Gastroesophageal sphincter (tissue), 4 donors: ENCODE data around the gene TRMT10B. TPM values are rescaled to one million over a fixed set of nuclear protein-coding genes. Genes with fewer than 3 reads are reported as not detected.
"Not testable (repeated sequence)": the region's sequence is repeated elsewhere in the genome, so short reads cannot be mapped to it uniquely, and the experiment has no call there.

Experiments used
- ATAC-seq: fragments of 150-250 bp; one replicate; pipeline ENCODE4 v1.9.1; 2016; ENCODE audit warnings: mild to moderate bottlenecking, moderate library complexity
- H3K27ac ChIP-seq, 4 donors: fragments of 200-600 bp; sonication (generic) in 3 of 4; 1 replicate in 3 of 4; 2 replicates in 1 of 4; pipeline ENCODE4 v1.5.1; 2016 to 2019
- H3K27me3 ChIP-seq: fragments of 200-600 bp; sonication (generic); one replicate; pipeline ENCODE4 v1.5.1; 2019
- H3K36me3 ChIP-seq, 2 donors: fragments of 200-600 bp; sonication (generic); one replicate each; pipeline ENCODE4 v1.5.1; 2019; ENCODE audit warnings: control low read depth in 1 of 2
- H3K4me1 ChIP-seq, 3 donors: fragments of 200-600 bp; sonication (generic); 1 replicate in 2 of 3; 2 replicates in 1 of 3; pipeline ENCODE4 v1.5.1; 2016 to 2019; ENCODE audit warnings: control low read depth in 2 of 3
- H3K4me3 ChIP-seq, 2 donors: fragments of 200-600 bp; sonication (generic); one replicate each; pipeline ENCODE4 v1.5.1; 2019; ENCODE audit warnings: mild to moderate bottlenecking in 1 of 2, moderate library complexity in 1 of 2
- H3K9me3 ChIP-seq, 3 donors: fragments of 200-600 bp; sonication (generic); one replicate each; pipeline ENCODE4 v1.5.1; 2017 to 2019; ENCODE audit warnings: control low read depth in 2 of 3
- EP300 ChIP-seq: sonication (generic); formaldehyde crosslinking; IDR thresholded peaks from one replicate; pipeline ENCODE4 v1.6.1; 2017; ENCODE audit warnings: antibody characterized with exemption, mild to moderate bottlenecking
- POLR2A ChIP-seq, 2 donors: fragments of 450-650 bp; IDR thresholded peaks; one replicate each; pipeline ENCODE4 v1.6.1; 2017; ENCODE audit warnings: antibody characterized with exemption in 2 of 2, mild to moderate bottlenecking in 2 of 2, moderate library complexity in 1 of 2
- POLR2AphosphoS5 ChIP-seq: sonication (generic); formaldehyde crosslinking; IDR thresholded peaks from one replicate; pipeline ENCODE4 v1.6.1; 2017; ENCODE audit warnings: antibody characterized with exemption
- WGBS, 2 donors: methylation state at CpG; one replicate each; pipeline ENCODE4 v1.1.5; 2018; ENCODE audit warnings: low coverage in 1 of 2; 5-methylcytosine and 5-hydroxymethylcytosine counted together
- total RNA-seq, 4 donors: library from RNA; depleted of rRNA; stranded (reverse); fragments of >200 nt; gene quantifications; one replicate each; pipeline ENCODE4 v1.1.0, GENCODE V29; 2016
- TF ChIP-seq, protein P1 (sequence below), 4 experiments: fragments of 200-600 bp in 2 of 4; fragments of 450-650 bp in 2 of 4; sonication (generic) in 1 of 4; IDR thresholded peaks; one replicate each; pipeline ENCODE4 v1.5.1; 2017 to 2019; ENCODE audit warnings: antibody characterized with exemption in 4 of 4, mild to moderate bottlenecking in 2 of 4, moderate library complexity in 2 of 4

TRMT10B gene
- total RNA-seq, 4 donors from 2014 or later: 6.3 to 8.6 (median 7.2) TPM

DNA sequence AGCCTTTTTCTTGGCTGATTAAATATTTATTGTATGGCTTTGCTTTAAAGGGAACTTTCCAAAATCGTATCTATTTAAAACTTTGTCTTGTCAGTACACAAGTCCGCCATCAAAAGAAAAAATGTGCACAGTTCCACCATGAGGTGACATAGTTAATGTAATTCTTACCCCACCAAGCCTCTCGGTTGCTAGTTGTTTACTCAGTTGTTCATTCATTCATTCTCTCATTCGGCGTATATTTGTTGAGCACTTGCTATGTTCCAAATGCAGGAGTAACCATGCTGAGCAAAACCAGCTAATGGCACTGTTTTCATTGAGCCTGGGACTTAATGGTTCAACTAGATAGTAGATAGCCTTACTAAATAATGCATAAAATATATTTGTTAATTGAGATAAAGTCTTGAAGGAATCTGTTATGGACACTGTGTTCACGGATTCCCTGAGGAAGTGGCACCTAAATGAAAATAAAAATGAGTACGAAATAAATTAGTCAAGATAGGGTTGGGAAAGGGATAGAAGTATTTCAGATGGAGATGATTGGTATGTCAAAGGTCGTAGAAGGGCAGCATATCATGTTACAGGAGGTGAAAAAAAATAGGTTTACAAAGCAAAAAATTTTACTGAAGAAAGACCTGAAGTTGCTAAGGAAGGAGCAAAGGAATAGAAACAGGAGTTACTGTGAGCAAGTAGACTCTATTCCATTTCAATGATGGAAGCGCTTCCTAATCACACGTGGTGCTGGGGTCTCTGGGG lies 48.5 kb downstream of the TRMT10B start:
- ATAC-seq: no peak
- Histone ChIP-seq H3K9me3 (no peaks in the 10 kb centered on the region), H3K27me3 (no peaks in the 10 kb centered on the region), H3K4me3 (peak overlapping the region; percentile 66 to 92), H3K4me1 (peaks cover 6 to 63% (median 19%) of the 10 kb centered on the region in 3 donors), H3K27ac (no peak overlapping the region), H3K36me3 (no peaks in the 10 kb centered on the region)
- 47% methylated on average over 8 to 10 of the region's 10 CpGs for WGBS, 2 donors
- TF ChIP-seq POLR2AphosphoS5: no peak
- TF ChIP-seq, protein P1, sequence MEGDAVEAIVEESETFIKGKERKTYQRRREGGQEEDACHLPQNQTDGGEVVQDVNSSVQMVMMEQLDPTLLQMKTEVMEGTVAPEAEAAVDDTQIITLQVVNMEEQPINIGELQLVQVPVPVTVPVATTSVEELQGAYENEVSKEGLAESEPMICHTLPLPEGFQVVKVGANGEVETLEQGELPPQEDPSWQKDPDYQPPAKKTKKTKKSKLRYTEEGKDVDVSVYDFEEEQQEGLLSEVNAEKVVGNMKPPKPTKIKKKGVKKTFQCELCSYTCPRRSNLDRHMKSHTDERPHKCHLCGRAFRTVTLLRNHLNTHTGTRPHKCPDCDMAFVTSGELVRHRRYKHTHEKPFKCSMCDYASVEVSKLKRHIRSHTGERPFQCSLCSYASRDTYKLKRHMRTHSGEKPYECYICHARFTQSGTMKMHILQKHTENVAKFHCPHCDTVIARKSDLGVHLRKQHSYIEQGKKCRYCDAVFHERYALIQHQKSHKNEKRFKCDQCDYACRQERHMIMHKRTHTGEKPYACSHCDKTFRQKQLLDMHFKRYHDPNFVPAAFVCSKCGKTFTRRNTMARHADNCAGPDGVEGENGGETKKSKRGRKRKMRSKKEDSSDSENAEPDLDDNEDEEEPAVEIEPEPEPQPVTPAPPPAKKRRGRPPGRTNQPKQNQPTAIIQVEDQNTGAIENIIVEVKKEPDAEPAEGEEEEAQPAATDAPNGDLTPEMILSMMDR (IDR thresholded peaks at IDR 0.05): no peak
- no peak for TF ChIP-seq POLR2A (IDR thresholded peaks at IDR 0.05)
- TF ChIP-seq EP300: no peak

GRCh38 chr9:37806271-37806670 lies 52.7 kb downstream of the TRMT10B start:
- WGBS, 2 donors: 57 to 72% methylated on average over 3 to 4 of the region's 4 CpGs
- Histone ChIP-seq H3K9me3 (no peaks in the 10 kb centered on the region), H3K27ac (no peak overlapping the region), H3K4me1 (peaks cover 6 to 47% (median 19%) of the 10 kb centered on the region in 3 donors), H3K27me3 (no peaks in the 10 kb centered on the region), H3K36me3 (no peaks in the 10 kb centered on the region), H3K4me3 (no peak overlapping the region)
- ATAC-seq: no peak
- TF ChIP-seq POLR2A (IDR thresholded peaks at IDR 0.05) (no peak), EP300 (no peak), POLR2AphosphoS5 (no peak)
- TF ChIP-seq, protein P1 (IDR thresholded peaks at IDR 0.05): no peak

DNA sequence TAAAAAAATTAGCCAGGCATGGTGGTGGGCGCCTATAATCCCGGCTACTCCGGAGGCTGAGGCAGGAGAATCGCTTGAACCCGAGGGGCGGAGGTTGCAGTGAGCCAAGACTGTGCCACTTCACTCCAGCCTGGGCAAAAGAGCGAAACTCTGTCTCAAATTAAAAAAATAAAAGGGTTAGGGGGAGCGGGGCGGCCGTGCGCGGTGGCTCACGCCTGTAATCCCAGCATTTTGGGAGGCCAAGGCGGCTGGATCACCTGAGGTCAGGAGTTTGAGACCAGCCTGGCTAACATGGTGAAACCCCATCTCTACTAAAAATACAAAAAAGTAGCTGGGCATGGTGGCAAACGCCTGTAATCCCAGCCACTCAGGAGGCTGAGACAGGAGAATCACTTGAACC lies 56.1 kb downstream of the TRMT10B start:
- not testable (repeated sequence) for ATAC-seq, H3K4me3 ChIP-seq, H3K27ac ChIP-seq, H3K36me3 ChIP-seq, H3K9me3 ChIP-seq, H3K27me3 ChIP-seq
- 86 to 94% methylated on average over 10 to 12 of the region's 15 CpGs for WGBS, 2 donors
- H3K4me1 ChIP-seq: peaks cover 0 to 16% (median 2%) of the 10 kb centered on the region in 3 donors

DNA sequence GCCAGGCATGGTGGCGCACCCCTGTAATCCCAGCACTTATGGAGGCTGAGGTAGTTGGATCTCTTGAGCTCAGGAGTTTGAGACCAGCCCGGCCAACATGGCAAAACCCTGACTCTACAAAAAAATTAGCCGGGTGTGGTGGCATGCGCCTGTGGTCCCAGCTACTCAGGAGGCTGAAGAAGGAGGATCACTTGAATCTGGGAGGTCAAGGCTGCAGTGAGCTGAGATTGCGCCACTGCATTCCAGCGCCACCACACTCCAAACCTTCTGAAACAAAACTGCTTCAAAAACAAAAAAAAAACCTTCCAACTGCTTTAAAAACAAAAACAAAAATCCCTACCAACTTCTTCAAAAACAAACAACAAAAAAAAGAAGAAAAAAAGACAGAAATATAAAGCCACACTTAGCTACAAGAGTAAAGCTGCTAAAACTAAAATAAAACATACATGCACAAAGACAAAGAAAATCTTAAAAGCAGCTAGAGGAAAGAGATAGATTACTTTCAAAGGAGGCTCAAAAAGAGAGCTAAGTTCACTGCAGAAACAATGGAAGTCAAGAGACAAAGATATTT lies 58.4 kb downstream of the TRMT10B start:
- no peaks in the 10 kb centered on the region for H3K27me3 ChIP-seq
- 98% methylated on average over 6 of the region's 6 CpGs; no CpG with 5 or more reads in 1 of the 2 donors for WGBS, 2 donors
- no peak overlapping the region for H3K27ac ChIP-seq
- no peaks in the 10 kb centered on the region for H3K9me3 ChIP-seq
- peaks cover 0 to 3% (median 0%) of the 10 kb centered on the region in 3 donors for H3K4me1 ChIP-seq
- no peak for TF ChIP-seq POLR2AphosphoS5
- TF ChIP-seq EP300: no peak
- no peak for TF ChIP-seq POLR2A (IDR thresholded peaks at IDR 0.05)
- TF ChIP-seq, protein P1 (IDR thresholded peaks at IDR 0.05): no peak
- H3K36me3 ChIP-seq: no peaks in the 10 kb centered on the region
- no peak overlapping the region for H3K4me3 ChIP-seq
- no peak for ATAC-seq

GRCh38 chr9:37812773-37813379 lies 59.3 kb downstream of the TRMT10B start:
- WGBS, 2 donors: 79 to 92% methylated on average over 5 of the region's 5 CpGs
- TF ChIP-seq EP300: no peak
- TF ChIP-seq POLR2AphosphoS5: no peak
- no peak for TF ChIP-seq POLR2A (IDR thresholded peaks at IDR 0.05)
- TF ChIP-seq, protein P1 (IDR thresholded peaks at IDR 0.05): no peak
- Histone ChIP-seq H3K27ac (no peak overlapping the region), H3K36me3 (no peaks in the 10 kb centered on the region), H3K9me3 (no peaks in the 10 kb centered on the region), H3K27me3 (no peaks in the 10 kb centered on the region), H3K4me3 (no peak overlapping the region), H3K4me1 (peaks cover 0 to 3% (median 0%) of the 10 kb centered on the region in 3 donors)
- no peak for ATAC-seq
